ENCODE measurements around the gene LRRC8B. TPM values are rescaled to one million over a fixed set of nuclear protein-coding genes. Genes with fewer than 3 reads are reported as not detected.
A peak's percentile ranks its signal among the peaks of the same experiment; 100 is the strongest.

Gene LRRC8B
- total and polyA plus RNA-seq, 9 of the 15 experiments (the other 6 are each of a cell fraction or from before 2014, with no cell fraction given), result 4.3 to 43.7 (median 14.4) TPM

- no peak for TF ChIP-seq ETV6 (IDR thresholded peaks at IDR 0.05; ENCODE audit: borderline replicate concordance in 1 of 2, low read depth in 2 of 2, low read length in 1 of 2)
- no peak; the same call in none of the 2 replicates for TF ChIP-seq ETV6 (CRISPR knock-in tag; IDR thresholded peaks at IDR 0.05; ENCODE audit: borderline replicate concordance)
- TF ChIP-seq OTX1 (CRISPR knock-in tag; IDR thresholded peaks at IDR 0.05), result no peak
- peak; percentile 87 for TF ChIP-seq TFAP4 (CRISPR knock-in tag; IDR thresholded peaks at IDR 0.05; ENCODE audit: borderline replicate concordance)
- TF ChIP-seq ZBTB26 (CRISPR knock-in tag; IDR thresholded peaks at IDR 0.05), result 0 out of 2 replicates have a peak, but pooled peaks have one; percentile 36
- TF ChIP-seq TRIM28 (IDR thresholded peaks at IDR 0.05), result no peak
- no peak for TF ChIP-seq ZSCAN32 (CRISPR knock-in tag; IDR thresholded peaks at IDR 0.05)
- TF ChIP-seq ZBTB5 (IDR thresholded peaks at IDR 0.05), result no peak
- TF ChIP-seq KHSRP (IDR thresholded peaks at IDR 0.05), result no peak
- TF ChIP-seq ZNF696 (CRISPR knock-in tag; conservative IDR thresholded peaks at IDR 0.05), result no peak
- TF ChIP-seq CLOCK (CRISPR knock-in tag; IDR thresholded peaks at IDR 0.05; ENCODE audit: borderline replicate concordance), result no peak
- no peak for TF ChIP-seq ZNF512 (tag; IDR thresholded peaks at IDR 0.05)
- TF ChIP-seq FOSL1 (tag; conservative IDR thresholded peaks at IDR 0.05), result peak; percentile 75
- no peak for TF ChIP-seq CBX5 (IDR thresholded peaks at IDR 0.05; ENCODE audit: borderline replicate concordance, low read depth)
- no peak for TF ChIP-seq CHD4 (IDR thresholded peaks at IDR 0.05; ENCODE audit: insufficient read depth, insufficient replicate concordance, low read depth, low read length, poor library complexity, severe bottlenecking)
- TF ChIP-seq C11orf30 (IDR thresholded peaks at IDR 0.05; ENCODE audit: low read depth), result peak; percentile 79
- TF ChIP-seq NFE2L1 (tag; IDR thresholded peaks at IDR 0.05; ENCODE audit: borderline replicate concordance, low read depth), result no peak
- 0 out of 2 replicates have a peak, but pooled peaks have one; percentile 45 for TF ChIP-seq NCOA1 (IDR thresholded peaks at IDR 0.05; ENCODE audit: low read depth)
Measured at GRCh38 chr1:89524369-89525168, at the start of gene LRRC8B (continued).
